Calu3 (cell line): ENCODE data around the gene AKNAD1. TPM values are rescaled to one million over a fixed set of nuclear protein-coding genes. Genes with fewer than 3 reads are reported as not detected.

Source experiments
- BruUV-seq: library from RNA; stranded (reverse); fragments of 400-500 nt; replicated peaks from 2 replicates; lab custom pipeline; 2021; lab: Mats Ljungman, UMichigan
- CTCF ChIA-PET: fragments of 300-600 bp; sonication (Branson Sonifier 250); formaldehyde crosslinking; loops from one replicate; lab custom pipeline; 2022; ENCODE audit warnings: antibody characterized with exemption; lab: Charles Lee
- DNase-seq: peaks from one replicate; pipeline ENCODE4 v3.0.0; 2022
- H3K27ac Mint-ChIP-seq: one replicate; pipeline ENCODE4 v1.8.0; 2022; ENCODE audit warnings: mixed read lengths; ENCODE audit not compliant: unreplicated experiment
- H3K27me3 Mint-ChIP-seq: one replicate; pipeline ENCODE4 v1.8.0; 2022; ENCODE audit warnings: mixed read lengths; ENCODE audit not compliant: unreplicated experiment
- H3K36me3 Mint-ChIP-seq: one replicate; pipeline ENCODE4 v1.8.0; 2022; ENCODE audit warnings: mild to moderate bottlenecking, moderate library complexity, mixed read lengths; ENCODE audit not compliant: insufficient read depth, unreplicated experiment
- H3K4me1 Mint-ChIP-seq: one replicate; pipeline ENCODE4 v1.8.0; 2022; ENCODE audit warnings: mild to moderate bottlenecking, low read depth, mixed read lengths; ENCODE audit not compliant: unreplicated experiment
- H3K4me3 Mint-ChIP-seq: one replicate; pipeline ENCODE4 v1.8.0; 2022; ENCODE audit warnings: mild to moderate bottlenecking, low read depth, moderate library complexity, mixed read lengths; ENCODE audit not compliant: unreplicated experiment
- H3K9me3 Mint-ChIP-seq: one replicate; pipeline ENCODE4 v1.8.0; 2022; ENCODE audit warnings: low read depth, mixed read lengths; ENCODE audit not compliant: unreplicated experiment
- intact Hi-C: fragments of 100-400 bp; cut with micrococcal nuclease; formaldehyde crosslinking; loops from one replicate; pipeline ENCODE4 v1.10.0; 2022; ENCODE audit not compliant: unreplicated experiment
- total RNA-seq: library from RNA; stranded (reverse); gene quantifications from 2 replicates; pipeline ENCODE4 v1.2.3, GENCODE V29; 2022
- TF ChIP-seq, protein P1 (sequence below): fragments of 200-600 bp; IDR thresholded peaks from one replicate; pipeline ENCODE4 v1.8.0; 2022; ENCODE audit warnings: antibody characterized with exemption; ENCODE audit not compliant: unreplicated experiment

Gene AKNAD1
- total RNA-seq, 1 experiment from 2014 or later = not detected

DNA sequence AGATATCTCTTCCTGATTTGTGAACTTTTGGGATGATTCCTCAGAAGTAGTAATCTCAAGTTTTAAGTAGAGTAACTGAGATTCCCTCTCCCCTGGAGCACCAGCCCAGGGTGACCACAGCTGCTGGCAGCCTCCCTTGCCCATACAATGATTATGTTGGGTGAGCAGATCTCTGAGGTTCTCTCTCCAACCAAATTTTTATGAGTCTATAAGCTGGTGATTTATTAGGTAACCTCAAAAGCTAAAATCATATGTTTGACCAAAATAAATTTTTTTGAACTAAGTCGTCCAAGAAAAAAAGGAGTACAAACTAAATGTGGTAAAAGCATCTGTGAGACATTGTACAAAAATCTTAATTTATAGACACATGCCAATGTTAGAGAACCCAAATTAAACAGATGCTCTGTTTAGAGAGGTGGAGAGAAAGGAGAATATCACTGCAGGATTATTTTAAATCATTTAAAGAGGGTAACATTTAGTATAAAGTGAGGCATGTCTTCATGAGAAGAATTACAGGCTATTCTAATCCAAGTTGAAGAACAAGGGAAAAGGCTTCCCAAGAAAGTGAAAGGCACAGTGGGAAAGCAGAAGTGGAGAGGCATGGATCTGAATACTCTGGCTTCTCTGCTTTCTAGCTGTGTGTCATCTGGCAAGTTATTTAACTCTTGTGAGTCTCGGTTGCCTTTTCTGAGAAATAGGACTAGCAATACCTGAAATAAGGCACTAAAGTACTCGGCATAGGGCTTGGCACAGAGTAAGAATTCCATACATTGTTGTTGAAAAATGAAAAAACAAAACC, 2.5 kb downstream of the AKNAD1 start:
- Mint-ChIP-seq H3K9me3 (no peaks in the 10 kb centered on the region), H3K36me3 (no peaks in the 10 kb centered on the region), H3K4me1 (no peaks in the 10 kb centered on the region), H3K27me3 (no peaks in the 10 kb centered on the region), H3K27ac (no peak overlapping the region), H3K4me3 (no peak overlapping the region)
- CTCF ChIA-PET = no interaction called here
- TF ChIP-seq, protein P1, sequence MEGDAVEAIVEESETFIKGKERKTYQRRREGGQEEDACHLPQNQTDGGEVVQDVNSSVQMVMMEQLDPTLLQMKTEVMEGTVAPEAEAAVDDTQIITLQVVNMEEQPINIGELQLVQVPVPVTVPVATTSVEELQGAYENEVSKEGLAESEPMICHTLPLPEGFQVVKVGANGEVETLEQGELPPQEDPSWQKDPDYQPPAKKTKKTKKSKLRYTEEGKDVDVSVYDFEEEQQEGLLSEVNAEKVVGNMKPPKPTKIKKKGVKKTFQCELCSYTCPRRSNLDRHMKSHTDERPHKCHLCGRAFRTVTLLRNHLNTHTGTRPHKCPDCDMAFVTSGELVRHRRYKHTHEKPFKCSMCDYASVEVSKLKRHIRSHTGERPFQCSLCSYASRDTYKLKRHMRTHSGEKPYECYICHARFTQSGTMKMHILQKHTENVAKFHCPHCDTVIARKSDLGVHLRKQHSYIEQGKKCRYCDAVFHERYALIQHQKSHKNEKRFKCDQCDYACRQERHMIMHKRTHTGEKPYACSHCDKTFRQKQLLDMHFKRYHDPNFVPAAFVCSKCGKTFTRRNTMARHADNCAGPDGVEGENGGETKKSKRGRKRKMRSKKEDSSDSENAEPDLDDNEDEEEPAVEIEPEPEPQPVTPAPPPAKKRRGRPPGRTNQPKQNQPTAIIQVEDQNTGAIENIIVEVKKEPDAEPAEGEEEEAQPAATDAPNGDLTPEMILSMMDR = no peak
- DNase-seq = no peak
- BruUV-seq = no TSS peak
- intact Hi-C loops = no loop called here

DNA sequence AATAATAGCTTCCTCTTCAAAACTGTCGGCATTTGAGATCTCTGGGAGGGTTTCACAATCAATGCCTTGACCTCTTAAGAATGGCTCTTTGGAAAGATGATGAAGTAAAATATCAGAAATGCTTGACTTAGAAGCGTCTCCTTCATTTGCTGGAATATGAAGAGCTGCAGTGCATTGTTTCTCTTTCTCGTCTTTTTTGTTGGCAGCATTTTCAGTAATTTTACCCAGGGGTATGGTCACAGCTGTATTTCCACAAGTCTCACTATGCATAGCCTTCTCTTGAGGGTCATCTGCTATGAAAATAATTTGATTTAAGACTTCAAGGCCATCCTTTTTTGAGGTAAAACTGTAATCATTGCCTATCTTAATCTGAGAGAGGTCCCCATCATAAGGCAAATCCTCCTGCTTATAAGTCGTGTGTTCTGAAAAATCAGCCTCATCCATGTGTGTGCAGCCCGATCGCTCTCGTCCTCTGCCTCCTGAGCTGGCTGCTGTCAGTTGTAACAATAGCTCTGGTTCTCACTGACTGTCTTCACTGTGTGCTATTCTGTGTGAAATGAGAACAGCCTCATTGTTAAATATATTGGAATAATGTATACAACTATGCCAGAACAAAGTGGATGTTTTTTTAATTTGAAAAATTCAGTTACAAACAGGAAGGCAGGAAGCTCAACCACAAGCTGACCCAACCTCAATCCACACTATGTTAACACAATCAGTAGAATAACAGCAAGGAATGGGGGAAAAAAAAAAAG, 4.5 kb downstream of the AKNAD1 start:
- H3K27ac Mint-ChIP-seq = no peak overlapping the region
- peaks cover 3% of the 10 kb centered on the region for H3K27me3 Mint-ChIP-seq
- no TSS peak for BruUV-seq
- H3K9me3 Mint-ChIP-seq = no peaks in the 10 kb centered on the region
- TF ChIP-seq, protein P1 = no peak
- CTCF ChIA-PET = interaction anchor here (0.8 kb wide), 1 partner anchor 1035 kb away, joined by 5 read pairs; no protein-coding TSS in a partner anchor
- H3K36me3 Mint-ChIP-seq = no peaks in the 10 kb centered on the region
- no peak overlapping the region for H3K4me3 Mint-ChIP-seq
- DNase-seq = no peak
- no peaks in the 10 kb centered on the region for H3K4me1 Mint-ChIP-seq
- intact Hi-C loops = no loop called here

GRCh38 chr1:108851567-108851966, 5.3 kb downstream of the AKNAD1 start:
- DNase-seq = no peak
- Mint-ChIP-seq H3K27ac (no peak overlapping the region), H3K36me3 (no peaks in the 10 kb centered on the region), H3K4me1 (no peaks in the 10 kb centered on the region), H3K9me3 (no peaks in the 10 kb centered on the region), H3K27me3 (peaks cover 12% of the 10 kb centered on the region), H3K4me3 (no peak overlapping the region)
- BruUV-seq = no TSS peak
- CTCF ChIA-PET = no interaction called here
- intact Hi-C loops = no loop called here
- TF ChIP-seq, protein P1 = no peak

GRCh38 chr1:108850929-108851328, 6.0 kb downstream of the AKNAD1 start:
- intact Hi-C loops = no loop called here
- Mint-ChIP-seq H3K27me3 (peaks cover 18% of the 10 kb centered on the region), H3K36me3 (no peaks in the 10 kb centered on the region), H3K9me3 (no peaks in the 10 kb centered on the region), H3K27ac (no peak overlapping the region), H3K4me1 (no peaks in the 10 kb centered on the region), H3K4me3 (no peak overlapping the region)
- CTCF ChIA-PET = no interaction called here
- TF ChIP-seq, protein P1 = no peak
- BruUV-seq = no TSS peak
- no peak for DNase-seq
